Measurements from ENCODE around the gene IKBKE. TPM values are rescaled to one million over a fixed set of nuclear protein-coding genes. Genes with fewer than 3 reads are reported as not detected.

IKBKE gene
- total and polyA plus RNA-seq, 2 of the 8 experiments (the other 6 are each of a cell fraction or from before 2014, with no cell fraction given): 8.6 to 12.0 TPM

DNA sequence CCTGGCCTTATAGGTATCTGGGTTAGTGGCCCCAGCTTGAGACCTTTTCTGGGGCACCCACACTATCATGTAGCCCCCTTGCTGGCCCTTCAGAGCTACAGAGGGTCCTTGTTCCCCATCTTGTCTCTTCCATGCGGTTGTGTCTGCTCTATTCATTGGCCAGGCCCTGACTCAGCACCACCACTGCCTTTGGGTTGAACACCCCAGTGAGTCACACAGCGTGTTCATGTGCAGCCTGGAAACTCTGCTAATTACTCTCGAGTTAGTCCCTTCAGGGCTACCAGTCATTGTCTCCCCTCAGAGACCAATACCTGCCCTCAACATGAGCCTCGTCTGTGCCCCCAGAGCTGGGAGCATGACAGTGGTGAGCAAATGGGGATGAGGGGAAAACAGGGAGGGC is 28.2 kb upstream of the IKBKE start:
- H2BK5ac ChIP-seq (ENCODE audit: low read depth, low read length): no peak overlapping the region
- H2AFZ ChIP-seq (ENCODE audit: low read length): no peak overlapping the region
- no peak overlapping the region for H2AK5ac ChIP-seq (ENCODE audit: low read depth, low read length)
- CTCF ChIA-PET (ENCODE audit: partially characterized antibody): interaction anchor here (1.0 to 1.7 kb wide), 3 partner anchors 15 to 48 kb away, joined by 3 to 4 read pairs (median 4); no protein-coding TSS in a partner anchor
- H3K56ac ChIP-seq (replicated peaks; ENCODE audit: insufficient read length, low read depth, low read length): no peak overlapping the region
- no peak overlapping the region for H3K4me3 ChIP-seq (ENCODE audit: extremely low read depth in 1 of 4, insufficient read depth in 2 of 4, low read depth in 3 of 4, low read length in 4 of 4)
- H3K79me1 ChIP-seq (ENCODE audit: low read depth, low read length): no peaks in the 10 kb centered on the region; the same call in 1 of the 2 replicates
- H2BK15ac ChIP-seq (ENCODE audit: low read length): no peak overlapping the region
- H2BK12ac ChIP-seq (ENCODE audit: low read depth, low read length): no peak overlapping the region
- 86% methylated on average over 4 of the region's 4 CpGs; no CpG with 5 or more reads in 1 of the 2 experiments for WGBS, 2 experiments (ENCODE audit: extremely low coverage in 1 of 2, insufficient coverage in 1 of 2, insufficient read length in 1 of 2, insufficient replicate concordance in 2 of 2, low coverage in 1 of 2, low lambda C conversion rate in 2 of 2, missing lambda C conversion rate in 1 of 2)
- H3K9me3 ChIP-seq (ENCODE audit: insufficient read depth in 2 of 2, low read depth in 1 of 2, low read length in 1 of 2): no peaks in the 10 kb centered on the region
- POLR2A ChIA-PET (ENCODE audit: partially characterized antibody): no interaction called here
- TF ChIP-seq SIRT6 (IDR thresholded peaks at IDR 0.05; ENCODE audit: low read length): no peak
- no peak for TF ChIP-seq TEAD4 (IDR thresholded peaks at IDR 0.05; ENCODE audit: low read depth, low read length)
- no peak for TF ChIP-seq CEBPB (IDR thresholded peaks at IDR 0.05; ENCODE audit: low read depth, low read length)
- no peak for TF ChIP-seq BCL11A (IDR thresholded peaks at IDR 0.05; ENCODE audit: low read depth in 2 of 2, low read length in 2 of 2)
- no peak for DNase-seq (ENCODE audit: low read depth in 1 of 2, low spot score in 2 of 2)
- no peaks in the 10 kb centered on the region for H3K27me3 ChIP-seq (replicated peaks in 1 of 4; ENCODE audit: control insufficient read depth in 3 of 4, extremely low read depth in 1 of 4, insufficient read depth in 3 of 4, low read length in 3 of 4)
- no peak overlapping the region for H3K14ac ChIP-seq (ENCODE audit: insufficient read length)
- H3K4ac ChIP-seq (replicated peaks; ENCODE audit: insufficient read length, low read depth, low read length): no peak overlapping the region
- H3K4me2 ChIP-seq (ENCODE audit: insufficient read depth in 1 of 2, low read depth in 2 of 2, low read length in 2 of 2): no peak overlapping the region
- no peak overlapping the region for H3K18ac ChIP-seq (ENCODE audit: extremely low read depth, low read length)
- H4K8ac ChIP-seq (ENCODE audit: extremely low read depth, insufficient read depth, low read length): no peak overlapping the region
- H3K9ac ChIP-seq (replicated peaks in 1 of 4; ENCODE audit: extremely low read depth in 1 of 4, low read depth in 3 of 4, low read length in 3 of 4): no peak overlapping the region
- H4K5ac ChIP-seq (ENCODE audit: insufficient read length, low read depth, low read length): no peak overlapping the region
- no peak overlapping the region for H2BK20ac ChIP-seq (ENCODE audit: low read length)
- H3K23me2 ChIP-seq (ENCODE audit: low read depth, low read length): no peaks in the 10 kb centered on the region
- no peak for FAIRE-seq
- H2BK120ac ChIP-seq (replicated peaks; ENCODE audit: low read depth, low read length): no peak overlapping the region
- H3K4me1 ChIP-seq (replicated peaks in 1 of 4; ENCODE audit: control insufficient read depth in 3 of 4, insufficient read depth in 4 of 4, low read length in 3 of 4): peaks cover 0 to under 1% (median 0%) of the 10 kb centered on the region in 4 experiments; a peak in 1 of 7 replicates
- H3K36me3 ChIP-seq (ENCODE audit: control insufficient read depth in 2 of 4, insufficient read depth in 4 of 4, low read length in 3 of 4): peaks cover 2 to 9% (median 5%) of the 10 kb centered on the region in 4 experiments; a peak in 7 of 8 replicates
- H4K91ac ChIP-seq (replicated peaks; ENCODE audit: insufficient read length, low read length): no peak overlapping the region
- no peak overlapping the region for H3K23ac ChIP-seq (ENCODE audit: insufficient read length)
- no peak overlapping the region for H3K27ac ChIP-seq (ENCODE audit: low read depth, low read length)
- no peaks in the 10 kb centered on the region for H3K79me2 ChIP-seq (ENCODE audit: control insufficient read depth in 1 of 2, insufficient read depth in 2 of 2, low read length in 2 of 2)
- no peaks in the 10 kb centered on the region for H4K20me1 ChIP-seq (replicated peaks in 1 of 2; ENCODE audit: control insufficient read depth in 1 of 2, insufficient read depth in 2 of 2, low read length in 2 of 2)

Data from H1 (cell line).